HEK293 (cell line): Measurements from ENCODE around the gene ZNF629.

Source experiments
- FEZF1 ChIP-seq: fragments of 450-650 bp; formaldehyde crosslinking; IDR thresholded peaks from 2 replicates; pipeline ENCODE4 v1.5.1; 2016; ENCODE audit warnings: missing biosample characterization, missing genetic modification characterization
- MZF1 ChIP-seq: fragments of 450-650 bp; formaldehyde crosslinking; IDR thresholded peaks from 2 replicates; pipeline ENCODE4 v1.5.1; 2017; ENCODE audit warnings: missing biosample characterization, missing genetic modification characterization, borderline replicate concordance
- RBAK ChIP-seq: fragments of 450-650 bp; formaldehyde crosslinking; IDR thresholded peaks from 2 replicates; pipeline ENCODE4 v1.5.1; 2016; ENCODE audit warnings: missing biosample characterization, missing genetic modification characterization
- ZFHX2 ChIP-seq: fragments of 450-650 bp; formaldehyde crosslinking; conservative IDR thresholded peaks from 2 replicates; pipeline ENCODE4 v1.5.1; 2016; ENCODE audit warnings: missing biosample characterization, missing genetic modification characterization
- ZFP37 ChIP-seq: fragments of 450-650 bp; formaldehyde crosslinking; IDR thresholded peaks from 2 replicates; pipeline ENCODE4 v1.5.1; 2016; ENCODE audit warnings: missing biosample characterization, missing genetic modification characterization
- ZNF138 ChIP-seq: fragments of 450-650 bp; formaldehyde crosslinking; IDR thresholded peaks from 2 replicates; pipeline ENCODE4 v1.5.1; 2016; ENCODE audit warnings: missing biosample characterization, missing genetic modification characterization, borderline replicate concordance
- ZNF2 ChIP-seq: fragments of 450-650 bp; formaldehyde crosslinking; IDR thresholded peaks from 2 replicates; pipeline ENCODE4 v1.5.1; 2016; ENCODE audit warnings: missing biosample characterization, missing genetic modification characterization
- ZNF473 ChIP-seq: fragments of 450-650 bp; formaldehyde crosslinking; IDR thresholded peaks from 2 replicates; pipeline ENCODE4 v1.5.1; 2017; ENCODE audit warnings: missing biosample characterization, missing genetic modification characterization
- ZNF596 ChIP-seq: fragments of 450-650 bp; IDR thresholded peaks from 2 replicates; pipeline ENCODE4 v1.5.0; 2018; ENCODE audit warnings: missing biosample characterization, mild to moderate bottlenecking, missing genetic modification characterization, moderate library complexity
- ZNF664 ChIP-seq: fragments of 450-650 bp; formaldehyde crosslinking; IDR thresholded peaks from 2 replicates; pipeline ENCODE4 v1.5.1; 2016; ENCODE audit warnings: missing biosample characterization, missing genetic modification characterization
- ZNF76 ChIP-seq: fragments of 450-650 bp; formaldehyde crosslinking; IDR thresholded peaks from 2 replicates; pipeline ENCODE4; 2016; ENCODE audit warnings: low read depth, missing biosample characterization, missing genetic modification characterization, borderline replicate concordance
- ZNF843 ChIP-seq: fragments of 450-650 bp; formaldehyde crosslinking; IDR thresholded peaks from 2 replicates; pipeline ENCODE4 v1.5.1; 2016; ENCODE audit warnings: missing biosample characterization, missing genetic modification characterization
- ZSCAN30 ChIP-seq: fragments of 450-650 bp; IDR thresholded peaks from 2 replicates; pipeline ENCODE4 v1.5.1; 2018; ENCODE audit warnings: missing biosample characterization, mild to moderate bottlenecking, missing genetic modification characterization, moderate library complexity
- TF ChIP-seq, protein P1 (sequence below): fragments of 450-650 bp; formaldehyde crosslinking; IDR thresholded peaks from 2 replicates; pipeline ENCODE4 v1.5.1; 2016; ENCODE audit warnings: missing biosample characterization, missing genetic modification characterization
- TF ChIP-seq, protein P2 (sequence below): fragments of 450-650 bp; formaldehyde crosslinking; conservative IDR thresholded peaks from 2 replicates; pipeline ENCODE4 v1.5.1; 2016; ENCODE audit warnings: low read depth, missing biosample characterization, missing genetic modification characterization
- TF ChIP-seq, protein P3 (sequence below): fragments of 450-650 bp; formaldehyde crosslinking; IDR thresholded peaks from 2 replicates; pipeline ENCODE4; 2016; ENCODE audit warnings: missing biosample characterization, missing genetic modification characterization
- TF ChIP-seq, protein P4 (sequence below): fragments of 450-650 bp; formaldehyde crosslinking; IDR thresholded peaks from 2 replicates; pipeline ENCODE4 v1.5.1; 2016; ENCODE audit warnings: missing biosample characterization, missing genetic modification characterization
- TF ChIP-seq, protein P5 (sequence below): fragments of 450-650 bp; formaldehyde crosslinking; IDR thresholded peaks from 2 replicates; pipeline ENCODE4 v1.5.1; 2017; ENCODE audit warnings: missing biosample characterization, missing genetic modification characterization
- TF ChIP-seq, protein P6 (sequence below): fragments of 450-650 bp; formaldehyde crosslinking; optimal IDR thresholded peaks from 2 replicates; pipeline ENCODE3; 2016; ENCODE audit warnings: missing biosample characterization, mild to moderate bottlenecking, missing genetic modification characterization
- TF ChIP-seq, protein P7 (sequence below): fragments of 450-650 bp; formaldehyde crosslinking; IDR thresholded peaks from 2 replicates; pipeline ENCODE4 v1.5.1; 2016; ENCODE audit warnings: missing biosample characterization, missing genetic modification characterization

Gene ZNF629

DNA sequence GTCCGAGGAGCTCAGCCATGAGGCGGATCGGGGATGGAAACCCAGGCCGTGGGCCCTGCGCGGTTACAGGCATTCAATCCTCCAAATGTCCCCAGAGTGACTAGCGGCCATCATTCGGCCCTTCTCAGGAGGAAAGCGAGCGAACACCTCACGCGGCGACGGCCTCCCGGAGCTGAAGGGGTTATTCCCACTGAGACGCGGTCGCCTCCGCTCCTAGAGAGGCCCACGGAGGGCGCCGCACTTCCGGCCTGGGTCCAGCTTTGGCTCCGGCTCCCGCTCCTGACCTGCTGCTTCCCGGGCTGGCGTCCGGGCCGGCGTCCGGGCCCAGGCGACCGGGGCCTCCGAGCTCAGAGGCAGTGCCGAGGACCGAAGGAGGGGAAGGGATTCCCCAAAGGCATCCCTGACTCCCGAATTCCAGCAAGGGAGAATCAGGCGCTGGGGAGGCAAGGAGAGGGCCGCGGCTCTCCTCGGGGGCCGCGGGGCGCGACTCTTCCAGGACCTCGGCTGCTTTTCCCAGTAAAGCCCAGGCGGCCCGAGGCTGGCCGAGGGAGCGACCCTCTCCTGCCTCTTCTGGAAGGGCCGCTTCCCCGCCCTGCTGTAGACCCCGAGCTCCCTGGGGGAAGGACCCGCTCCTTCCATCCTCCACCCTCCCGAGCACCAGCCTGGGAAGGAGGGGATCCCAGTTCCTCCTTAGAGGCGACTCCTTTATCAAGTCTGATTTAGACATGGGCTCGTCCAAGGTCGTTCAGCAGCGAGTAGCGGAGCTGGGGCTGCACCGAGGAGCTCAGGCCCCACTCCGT lies 18.6 kb upstream of the ZNF629 start (continued):
- TF ChIP-seq, protein P1, sequence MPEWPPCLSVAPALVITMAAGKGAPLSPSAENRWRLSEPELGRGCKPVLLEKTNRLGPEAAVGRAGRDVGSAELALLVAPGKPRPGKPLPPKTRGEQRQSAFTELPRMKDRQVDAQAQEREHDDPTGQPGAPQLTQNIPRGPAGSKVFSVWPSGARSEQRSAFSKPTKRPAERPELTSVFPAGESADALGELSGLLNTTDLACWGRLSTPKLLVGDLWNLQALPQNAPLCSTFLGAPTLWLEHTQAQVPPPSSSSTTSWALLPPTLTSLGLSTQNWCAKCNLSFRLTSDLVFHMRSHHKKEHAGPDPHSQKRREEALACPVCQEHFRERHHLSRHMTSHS (tag by site-specific recombination): no peak
- TF ChIP-seq, protein P2, sequence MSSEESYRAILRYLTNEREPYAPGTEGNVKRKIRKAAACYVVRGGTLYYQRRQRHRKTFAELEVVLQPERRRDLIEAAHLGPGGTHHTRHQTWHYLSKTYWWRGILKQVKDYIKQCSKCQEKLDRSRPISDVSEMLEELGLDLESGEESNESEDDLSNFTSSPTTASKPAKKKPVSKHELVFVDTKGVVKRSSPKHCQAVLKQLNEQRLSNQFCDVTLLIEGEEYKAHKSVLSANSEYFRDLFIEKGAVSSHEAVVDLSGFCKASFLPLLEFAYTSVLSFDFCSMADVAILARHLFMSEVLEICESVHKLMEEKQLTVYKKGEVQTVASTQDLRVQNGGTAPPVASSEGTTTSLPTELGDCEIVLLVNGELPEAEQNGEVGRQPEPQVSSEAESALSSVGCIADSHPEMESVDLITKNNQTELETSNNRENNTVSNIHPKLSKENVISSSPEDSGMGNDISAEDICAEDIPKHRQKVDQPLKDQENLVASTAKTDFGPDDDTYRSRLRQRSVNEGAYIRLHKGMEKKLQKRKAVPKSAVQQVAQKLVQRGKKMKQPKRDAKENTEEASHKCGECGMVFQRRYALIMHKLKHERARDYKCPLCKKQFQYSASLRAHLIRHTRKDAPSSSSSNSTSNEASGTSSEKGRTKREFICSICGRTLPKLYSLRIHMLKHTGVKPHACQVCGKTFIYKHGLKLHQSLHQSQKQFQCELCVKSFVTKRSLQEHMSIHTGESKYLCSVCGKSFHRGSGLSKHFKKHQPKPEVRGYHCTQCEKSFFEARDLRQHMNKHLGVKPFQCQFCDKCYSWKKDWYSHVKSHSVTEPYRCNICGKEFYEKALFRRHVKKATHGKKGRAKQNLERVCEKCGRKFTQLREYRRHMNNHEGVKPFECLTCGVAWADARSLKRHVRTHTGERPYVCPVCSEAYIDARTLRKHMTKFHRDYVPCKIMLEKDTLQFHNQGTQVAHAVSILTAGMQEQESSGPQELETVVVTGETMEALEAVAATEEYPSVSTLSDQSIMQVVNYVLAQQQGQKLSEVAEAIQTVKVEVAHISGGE: peak; percentile 97
- TF ChIP-seq, protein P3, sequence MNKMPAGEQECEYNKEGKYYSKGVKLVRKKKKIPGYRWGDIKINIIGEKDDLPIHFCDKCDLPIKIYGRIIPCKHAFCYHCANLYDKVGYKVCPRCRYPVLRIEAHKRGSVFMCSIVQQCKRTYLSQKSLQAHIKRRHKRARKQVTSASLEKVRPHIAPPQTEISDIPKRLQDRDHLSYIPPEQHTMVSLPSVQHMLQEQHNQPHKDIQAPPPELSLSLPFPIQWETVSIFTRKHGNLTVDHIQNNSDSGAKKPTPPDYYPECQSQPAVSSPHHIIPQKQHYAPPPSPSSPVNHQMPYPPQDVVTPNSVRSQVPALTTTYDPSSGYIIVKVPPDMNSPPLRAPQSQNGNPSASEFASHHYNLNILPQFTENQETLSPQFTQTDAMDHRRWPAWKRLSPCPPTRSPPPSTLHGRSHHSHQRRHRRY (tag by site-specific recombination): no peak
- TF ChIP-seq ZFHX2 (tag by site-specific recombination) (0 out of 2 replicates have a peak, but pooled peaks have one; percentile 6), ZFP37 (tag by site-specific recombination) (peak; percentile 40; the same call in 1 of the 2 replicates), ZNF2 (tag by site-specific recombination) (peak; percentile 87), ZNF76 (tag by site-specific recombination) (peak; percentile 84), ZNF843 (tag by site-specific recombination) (peak; percentile 70; the same call in 1 of the 2 replicates), MZF1 (tag by site-specific recombination) (no peak), ZNF596 (tag by site-specific recombination) (peak; percentile 7; the same call in 1 of the 2 replicates), RBAK (tag by site-specific recombination) (no peak), FEZF1 (tag by site-specific recombination) (no peak; the same call in 1 of the 2 replicates), ZNF664 (tag by site-specific recombination) (no peak), ZNF473 (tag by site-specific recombination) (no peak), ZSCAN30 (tag by site-specific recombination) (peak; percentile 85; the same call in 1 of the 2 replicates), ZNF138 (tag by site-specific recombination) (no peak)
- TF ChIP-seq, protein P4, sequence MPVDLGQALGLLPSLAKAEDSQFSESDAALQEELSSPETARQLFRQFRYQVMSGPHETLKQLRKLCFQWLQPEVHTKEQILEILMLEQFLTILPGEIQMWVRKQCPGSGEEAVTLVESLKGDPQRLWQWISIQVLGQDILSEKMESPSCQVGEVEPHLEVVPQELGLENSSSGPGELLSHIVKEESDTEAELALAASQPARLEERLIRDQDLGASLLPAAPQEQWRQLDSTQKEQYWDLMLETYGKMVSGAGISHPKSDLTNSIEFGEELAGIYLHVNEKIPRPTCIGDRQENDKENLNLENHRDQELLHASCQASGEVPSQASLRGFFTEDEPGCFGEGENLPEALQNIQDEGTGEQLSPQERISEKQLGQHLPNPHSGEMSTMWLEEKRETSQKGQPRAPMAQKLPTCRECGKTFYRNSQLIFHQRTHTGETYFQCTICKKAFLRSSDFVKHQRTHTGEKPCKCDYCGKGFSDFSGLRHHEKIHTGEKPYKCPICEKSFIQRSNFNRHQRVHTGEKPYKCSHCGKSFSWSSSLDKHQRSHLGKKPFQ (tag by site-specific recombination): peak; percentile 78
- TF ChIP-seq, protein P5, sequence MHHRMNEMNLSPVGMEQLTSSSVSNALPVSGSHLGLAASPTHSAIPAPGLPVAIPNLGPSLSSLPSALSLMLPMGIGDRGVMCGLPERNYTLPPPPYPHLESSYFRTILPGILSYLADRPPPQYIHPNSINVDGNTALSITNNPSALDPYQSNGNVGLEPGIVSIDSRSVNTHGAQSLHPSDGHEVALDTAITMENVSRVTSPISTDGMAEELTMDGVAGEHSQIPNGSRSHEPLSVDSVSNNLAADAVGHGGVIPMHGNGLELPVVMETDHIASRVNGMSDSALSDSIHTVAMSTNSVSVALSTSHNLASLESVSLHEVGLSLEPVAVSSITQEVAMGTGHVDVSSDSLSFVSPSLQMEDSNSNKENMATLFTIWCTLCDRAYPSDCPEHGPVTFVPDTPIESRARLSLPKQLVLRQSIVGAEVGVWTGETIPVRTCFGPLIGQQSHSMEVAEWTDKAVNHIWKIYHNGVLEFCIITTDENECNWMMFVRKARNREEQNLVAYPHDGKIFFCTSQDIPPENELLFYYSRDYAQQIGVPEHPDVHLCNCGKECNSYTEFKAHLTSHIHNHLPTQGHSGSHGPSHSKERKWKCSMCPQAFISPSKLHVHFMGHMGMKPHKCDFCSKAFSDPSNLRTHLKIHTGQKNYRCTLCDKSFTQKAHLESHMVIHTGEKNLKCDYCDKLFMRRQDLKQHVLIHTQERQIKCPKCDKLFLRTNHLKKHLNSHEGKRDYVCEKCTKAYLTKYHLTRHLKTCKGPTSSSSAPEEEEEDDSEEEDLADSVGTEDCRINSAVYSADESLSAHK (tag by site-specific recombination): 0 out of 2 replicates have a peak, but pooled peaks have one; percentile 44
- TF ChIP-seq, protein P6, sequence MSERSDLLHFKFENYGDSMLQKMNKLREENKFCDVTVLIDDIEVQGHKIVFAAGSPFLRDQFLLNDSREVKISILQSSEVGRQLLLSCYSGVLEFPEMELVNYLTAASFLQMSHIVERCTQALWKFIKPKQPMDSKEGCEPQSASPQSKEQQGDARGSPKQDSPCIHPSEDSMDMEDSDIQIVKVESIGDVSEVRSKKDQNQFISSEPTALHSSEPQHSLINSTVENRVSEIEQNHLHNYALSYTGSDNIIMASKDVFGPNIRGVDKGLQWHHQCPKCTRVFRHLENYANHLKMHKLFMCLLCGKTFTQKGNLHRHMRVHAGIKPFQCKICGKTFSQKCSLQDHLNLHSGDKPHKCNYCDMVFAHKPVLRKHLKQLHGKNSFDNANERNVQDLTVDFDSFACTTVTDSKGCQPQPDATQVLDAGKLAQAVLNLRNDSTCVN (tag by site-specific recombination): peak; percentile 57
- TF ChIP-seq, protein P7, sequence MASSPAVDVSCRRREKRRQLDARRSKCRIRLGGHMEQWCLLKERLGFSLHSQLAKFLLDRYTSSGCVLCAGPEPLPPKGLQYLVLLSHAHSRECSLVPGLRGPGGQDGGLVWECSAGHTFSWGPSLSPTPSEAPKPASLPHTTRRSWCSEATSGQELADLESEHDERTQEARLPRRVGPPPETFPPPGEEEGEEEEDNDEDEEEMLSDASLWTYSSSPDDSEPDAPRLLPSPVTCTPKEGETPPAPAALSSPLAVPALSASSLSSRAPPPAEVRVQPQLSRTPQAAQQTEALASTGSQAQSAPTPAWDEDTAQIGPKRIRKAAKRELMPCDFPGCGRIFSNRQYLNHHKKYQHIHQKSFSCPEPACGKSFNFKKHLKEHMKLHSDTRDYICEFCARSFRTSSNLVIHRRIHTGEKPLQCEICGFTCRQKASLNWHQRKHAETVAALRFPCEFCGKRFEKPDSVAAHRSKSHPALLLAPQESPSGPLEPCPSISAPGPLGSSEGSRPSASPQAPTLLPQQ (tag by site-specific recombination): peak; percentile 90
